Measurements from ENCODE around the gene C17orf113.
A peak's percentile ranks its signal among the peaks of the same experiment; 100 is the strongest.

Gene C17orf113

DNA sequence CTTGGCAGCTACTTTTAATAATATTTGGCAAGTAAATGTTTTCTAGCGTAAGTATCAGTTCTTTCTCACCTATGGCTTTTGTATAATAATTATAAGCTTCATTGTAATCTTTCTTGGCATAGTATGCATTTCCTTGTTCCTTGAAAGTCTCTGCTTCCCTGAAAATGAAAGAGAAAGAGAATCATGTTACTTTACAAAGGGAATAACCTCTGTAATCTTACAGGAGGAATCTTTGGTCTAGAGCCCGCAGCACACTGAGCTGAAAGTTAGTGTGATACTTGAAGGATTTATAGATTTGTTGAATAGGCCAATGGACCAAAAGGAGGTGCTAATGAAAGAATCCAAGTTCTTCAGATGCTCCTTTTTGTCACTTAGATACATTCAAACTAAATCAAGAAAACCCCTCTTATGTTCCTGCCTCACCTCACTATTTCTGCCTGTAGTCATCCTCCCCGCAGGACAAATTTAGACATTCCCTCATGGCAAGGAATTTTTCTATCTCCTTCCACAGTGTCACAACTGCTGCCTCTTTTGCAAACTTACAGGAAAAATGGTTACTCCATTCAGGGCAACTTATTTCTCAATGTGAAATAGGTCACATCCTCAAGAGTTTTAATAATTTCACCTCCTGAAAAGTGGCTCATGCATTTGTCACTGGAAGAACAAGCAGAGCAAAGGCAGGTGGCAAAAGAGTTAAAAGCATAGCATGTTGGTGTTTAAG, 49.8 kb downstream of the C17orf113 start:
- Mint-ChIP-seq H3K9me3 (no peaks in the 10 kb centered on the region), H3K27me3 (ENCODE audit: low read depth) (no peaks in the 10 kb centered on the region), H3K4me3 (no peak overlapping the region), H3K36me3 (ENCODE audit: low read depth) (peaks cover 57% of the 10 kb centered on the region), H3K27ac (no peak overlapping the region), H3K4me1 (no peaks in the 10 kb centered on the region)
- TF ChIP-seq, protein P1, sequence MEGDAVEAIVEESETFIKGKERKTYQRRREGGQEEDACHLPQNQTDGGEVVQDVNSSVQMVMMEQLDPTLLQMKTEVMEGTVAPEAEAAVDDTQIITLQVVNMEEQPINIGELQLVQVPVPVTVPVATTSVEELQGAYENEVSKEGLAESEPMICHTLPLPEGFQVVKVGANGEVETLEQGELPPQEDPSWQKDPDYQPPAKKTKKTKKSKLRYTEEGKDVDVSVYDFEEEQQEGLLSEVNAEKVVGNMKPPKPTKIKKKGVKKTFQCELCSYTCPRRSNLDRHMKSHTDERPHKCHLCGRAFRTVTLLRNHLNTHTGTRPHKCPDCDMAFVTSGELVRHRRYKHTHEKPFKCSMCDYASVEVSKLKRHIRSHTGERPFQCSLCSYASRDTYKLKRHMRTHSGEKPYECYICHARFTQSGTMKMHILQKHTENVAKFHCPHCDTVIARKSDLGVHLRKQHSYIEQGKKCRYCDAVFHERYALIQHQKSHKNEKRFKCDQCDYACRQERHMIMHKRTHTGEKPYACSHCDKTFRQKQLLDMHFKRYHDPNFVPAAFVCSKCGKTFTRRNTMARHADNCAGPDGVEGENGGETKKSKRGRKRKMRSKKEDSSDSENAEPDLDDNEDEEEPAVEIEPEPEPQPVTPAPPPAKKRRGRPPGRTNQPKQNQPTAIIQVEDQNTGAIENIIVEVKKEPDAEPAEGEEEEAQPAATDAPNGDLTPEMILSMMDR (IDR thresholded peaks at IDR 0.05; ENCODE audit: unreplicated experiment in 3 of 3) = no peak

DNA sequence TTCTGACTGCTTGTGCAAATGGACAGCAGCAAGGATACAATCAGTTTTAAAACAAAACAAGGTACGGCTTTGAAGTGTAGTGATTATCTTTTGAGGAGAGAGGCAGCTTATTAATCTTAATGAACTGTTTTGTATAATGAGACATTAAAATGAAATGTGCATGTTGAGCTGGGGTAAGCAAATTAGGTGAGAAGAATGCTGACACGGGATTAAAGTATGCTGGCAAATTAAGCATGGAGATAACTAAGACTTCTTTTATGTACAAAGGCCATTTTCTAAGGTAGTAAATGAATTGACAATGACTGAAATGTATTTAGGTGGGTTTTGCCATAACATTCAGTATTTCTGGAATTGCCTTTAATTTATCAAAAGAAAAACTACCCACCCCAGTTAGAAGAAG, 51.9 kb downstream of the C17orf113 start:
- Mint-ChIP-seq H3K36me3 (ENCODE audit: low read depth) (peaks cover 69% of the 10 kb centered on the region), H3K9me3 (no peaks in the 10 kb centered on the region), H3K4me3 (no peak overlapping the region), H3K27ac (no peak overlapping the region), H3K27me3 (ENCODE audit: low read depth) (no peaks in the 10 kb centered on the region), H3K4me1 (no peaks in the 10 kb centered on the region)
- TF ChIP-seq, protein P1 (IDR thresholded peaks at IDR 0.05; ENCODE audit: unreplicated experiment in 3 of 3) = no peak

DNA sequence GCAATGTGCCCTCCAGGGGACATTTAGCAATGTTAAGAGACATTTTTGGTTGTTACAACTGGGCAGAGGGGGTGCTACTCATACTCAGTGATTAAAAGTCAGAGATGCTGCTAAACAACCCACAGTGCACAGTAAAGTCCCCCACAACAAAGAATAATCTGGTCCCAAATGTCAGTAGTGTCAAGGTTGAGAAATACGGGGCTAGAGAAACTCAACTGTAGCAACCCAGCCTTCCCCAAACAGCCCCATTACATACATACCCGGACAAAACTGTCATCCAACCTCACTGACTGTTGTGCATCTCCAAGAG, 53.6 kb downstream of the C17orf113 start:
- no peaks in the 10 kb centered on the region for H3K9me3 Mint-ChIP-seq
- TF ChIP-seq, protein P1 (IDR thresholded peaks at IDR 0.05; ENCODE audit: unreplicated experiment in 3 of 3) = no peak
- H3K27ac Mint-ChIP-seq = no peak overlapping the region
- no peak overlapping the region for H3K4me3 Mint-ChIP-seq
- peaks cover 8% of the 10 kb centered on the region for H3K4me1 Mint-ChIP-seq
- peaks cover 67% of the 10 kb centered on the region for H3K36me3 Mint-ChIP-seq (ENCODE audit: low read depth)
- H3K27me3 Mint-ChIP-seq (ENCODE audit: low read depth) = no peaks in the 10 kb centered on the region

DNA sequence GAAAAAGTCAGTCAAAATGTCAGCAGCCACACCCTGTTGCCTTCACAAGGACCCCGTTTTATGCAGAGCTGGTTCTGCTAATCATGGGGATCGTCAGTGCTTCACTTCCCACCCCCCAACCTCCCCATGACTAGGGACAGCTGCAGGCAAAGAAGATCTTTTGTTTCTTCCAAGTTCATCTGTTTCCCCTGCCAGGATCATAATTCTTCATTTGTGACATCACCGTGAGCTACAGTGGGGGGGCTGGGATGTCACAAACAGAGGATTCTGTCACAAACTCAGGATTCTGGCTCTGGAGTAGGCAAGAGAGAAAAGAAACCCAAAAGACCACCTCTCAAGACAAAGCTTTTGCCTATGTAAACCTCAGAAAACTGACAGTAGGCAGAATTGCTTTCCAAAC, 57.8 kb downstream of the C17orf113 start:
- Mint-ChIP-seq H3K27me3 (ENCODE audit: low read depth) (no peaks in the 10 kb centered on the region), H3K27ac (peak overlapping the region; percentile 74 to 92 (median 89)), H3K4me3 (no peak overlapping the region), H3K4me1 (peaks cover 23% of the 10 kb centered on the region), H3K36me3 (ENCODE audit: low read depth) (peaks cover 79% of the 10 kb centered on the region), H3K9me3 (no peaks in the 10 kb centered on the region)
- TF ChIP-seq, protein P1 (IDR thresholded peaks at IDR 0.05; ENCODE audit: unreplicated experiment in 3 of 3) = no peak

DNA sequence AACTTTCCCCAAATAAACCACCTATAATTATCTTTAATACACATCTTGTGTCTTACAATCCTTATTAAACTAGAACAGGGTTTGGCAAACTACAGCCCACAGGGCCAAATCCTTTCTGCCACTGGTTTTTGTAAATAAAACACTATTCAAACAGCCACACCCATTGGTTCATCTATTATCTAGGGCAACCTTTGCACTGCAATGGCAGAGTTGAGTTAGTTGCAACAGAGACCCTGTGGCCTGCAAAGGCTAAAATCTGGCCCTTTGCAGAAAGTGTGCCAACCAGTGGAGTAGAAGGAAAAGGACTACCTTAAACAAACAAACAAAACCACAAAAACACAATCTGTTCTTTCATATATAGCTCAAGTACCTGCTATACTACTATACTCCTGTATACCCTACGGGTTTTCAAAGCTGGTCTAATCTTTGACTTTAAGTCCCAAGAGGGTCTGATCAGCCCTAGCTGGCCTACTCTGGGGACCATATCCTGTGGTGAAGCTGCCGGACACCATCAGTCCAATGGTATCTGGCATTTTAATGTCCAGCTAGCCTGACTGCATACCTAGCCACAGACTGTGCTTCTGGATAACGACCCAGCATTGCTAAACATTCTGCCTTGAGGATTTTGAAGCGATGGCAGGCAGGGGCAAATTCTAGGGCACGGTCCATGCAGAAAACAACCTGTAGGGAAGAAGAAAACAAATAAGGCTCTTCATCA, 60.5 kb downstream of the C17orf113 start:
- Mint-ChIP-seq H3K4me3 (no peak overlapping the region), H3K27ac (no peak overlapping the region), H3K36me3 (ENCODE audit: low read depth) (peaks cover 79% of the 10 kb centered on the region), H3K9me3 (no peaks in the 10 kb centered on the region), H3K27me3 (ENCODE audit: low read depth) (no peaks in the 10 kb centered on the region), H3K4me1 (peaks cover 38% of the 10 kb centered on the region)
- TF ChIP-seq, protein P1 (IDR thresholded peaks at IDR 0.05; ENCODE audit: unreplicated experiment in 3 of 3) = no peak

DNA sequence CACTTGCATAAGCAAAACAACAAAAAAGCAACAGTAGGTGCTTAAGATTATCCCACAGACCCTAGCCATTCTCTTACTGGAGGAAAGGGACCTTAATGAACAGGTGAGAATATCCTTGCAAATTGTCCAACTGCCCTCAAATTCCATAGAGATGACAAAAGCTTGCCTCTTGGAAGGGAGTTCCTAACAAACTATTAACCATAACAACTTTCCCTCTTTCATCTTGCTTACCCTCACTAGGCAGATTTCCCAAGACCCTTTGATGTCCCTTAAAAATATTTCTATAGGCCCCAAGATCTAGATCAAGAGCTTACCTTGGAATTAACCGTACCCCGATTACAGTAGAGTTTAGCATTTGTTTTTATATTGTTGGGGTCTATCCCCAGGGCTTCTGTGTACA, 62.0 kb downstream of the C17orf113 start:
- Mint-ChIP-seq H3K4me3 (no peak overlapping the region), H3K4me1 (peaks cover 47% of the 10 kb centered on the region), H3K9me3 (no peaks in the 10 kb centered on the region), H3K36me3 (ENCODE audit: low read depth) (peaks cover 78% of the 10 kb centered on the region), H3K27me3 (ENCODE audit: low read depth) (no peaks in the 10 kb centered on the region), H3K27ac (peak overlapping the region in 1 of 3 experiments; percentile 30)
- TF ChIP-seq, protein P1 (IDR thresholded peaks at IDR 0.05; ENCODE audit: unreplicated experiment in 3 of 3) = no peak

All from nephron (organoid).